ENCODE results near the gene IGSF11. TPM values are rescaled to one million over a fixed set of nuclear protein-coding genes. Genes with fewer than 3 reads are reported as not detected.
"Not testable (repeated sequence)": the region's sequence is repeated elsewhere in the genome, so short reads cannot be mapped to it uniquely, and the experiment has no call there.

Gene IGSF11
- 0.20 TPM in 1 of 2 replicates, not detected in the other for total RNA-seq (2014; rRNA removed; shearing (Covaris generic); ENCODE audit: low replicate concordance)

- peak within 1 kb of the TSS; percentile 44 for H3K4me3 ChIP-seq
- H3K36me3 ChIP-seq = no peaks in the 10 kb centered on the region
- no peaks in the 10 kb centered on the region for H3K9me3 ChIP-seq
- DNase-seq = peak; percentile 66
- H3K27me3 ChIP-seq = peaks cover 66% of the 10 kb centered on the region
These were observed at the start of gene IGSF11 for GRCh38 chr3:119034256-119035013. IGSF11 (minus strand) TSS chr3:119034846; CDS start chr3:119034582, 264 bp downstream.

DNA sequence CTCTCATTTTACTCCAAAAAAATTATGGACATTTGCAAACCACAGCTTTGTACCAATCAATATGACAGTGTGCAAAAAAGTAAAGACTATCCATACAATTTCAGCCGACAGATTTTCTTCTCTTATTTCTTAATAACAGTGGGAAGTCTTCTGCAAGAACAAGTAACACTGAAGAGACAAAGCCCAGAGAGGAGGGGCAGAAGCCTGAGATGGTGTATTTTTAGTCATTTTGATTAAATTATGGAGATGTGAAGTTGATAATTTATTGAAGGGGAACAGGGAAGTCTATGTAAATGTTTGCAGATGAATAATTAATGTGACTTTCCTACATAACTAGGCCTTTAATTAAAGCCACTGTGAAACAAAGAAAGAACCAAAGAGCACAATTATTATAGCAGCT lies 45.7 kb upstream of the IGSF11 start:
- Histone ChIP-seq H3K4me3 (no peak overlapping the region), H3K27me3 (no peaks in the 10 kb centered on the region), H3K9me3 (no peaks in the 10 kb centered on the region; the same call in 1 of the 2 replicates), H3K36me3 (no peaks in the 10 kb centered on the region)
- DNase-seq = no peak

GRCh38 chr3:119073258-119074001 lies 38.8 kb upstream of the IGSF11 start:
- no peak overlapping the region for H3K4me3 ChIP-seq
- no peak for DNase-seq

DNA sequence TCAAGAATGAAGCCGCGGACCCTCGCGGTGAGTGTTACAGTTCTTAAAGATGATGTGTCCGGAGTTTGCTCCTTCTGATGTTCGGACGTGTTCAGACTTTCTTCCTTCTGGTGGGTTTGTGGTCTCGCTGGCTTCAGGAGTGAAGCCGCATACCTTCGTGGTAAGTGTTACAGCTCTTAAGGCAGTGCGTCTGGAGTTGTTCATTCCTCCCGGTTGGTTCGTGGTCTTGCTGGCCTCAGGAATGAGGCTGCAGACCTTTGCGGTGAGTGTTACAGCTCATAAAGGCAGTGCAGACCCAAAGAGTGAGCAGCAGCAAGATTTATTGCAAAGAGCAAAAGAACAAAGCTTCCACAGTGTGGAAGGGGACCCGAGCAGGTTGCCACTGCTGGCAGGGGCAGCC lies 37.8 kb upstream of the IGSF11 start:
- DNase-seq, H3K36me3 ChIP-seq: not testable (repeated sequence)

More at GRCh38 chr3:119073258-119074001, 38.8 kb upstream of the IGSF11 start:
- Histone ChIP-seq H3K9me3 (no peaks in the 10 kb centered on the region; the same call in none of the 2 replicates), H3K36me3 (no peaks in the 10 kb centered on the region), H3K27me3 (peaks cover 4% of the 10 kb centered on the region; the same call in 1 of the 2 replicates)

GRCh38 chr3:119069725-119070124 lies 35.1 kb upstream of the IGSF11 start:
- Histone ChIP-seq H3K9me3 (no peaks in the 10 kb centered on the region; the same call in 1 of the 2 replicates), H3K36me3 (no peaks in the 10 kb centered on the region), H3K27me3 (peaks cover 4% of the 10 kb centered on the region), H3K4me3 (no peak overlapping the region)
- no peak for DNase-seq

More for the DNA sequence above, 37.8 kb upstream of the IGSF11 start:
- H3K4me3 ChIP-seq, H3K27me3 ChIP-seq, H3K9me3 ChIP-seq: not testable (repeated sequence)

DNA sequence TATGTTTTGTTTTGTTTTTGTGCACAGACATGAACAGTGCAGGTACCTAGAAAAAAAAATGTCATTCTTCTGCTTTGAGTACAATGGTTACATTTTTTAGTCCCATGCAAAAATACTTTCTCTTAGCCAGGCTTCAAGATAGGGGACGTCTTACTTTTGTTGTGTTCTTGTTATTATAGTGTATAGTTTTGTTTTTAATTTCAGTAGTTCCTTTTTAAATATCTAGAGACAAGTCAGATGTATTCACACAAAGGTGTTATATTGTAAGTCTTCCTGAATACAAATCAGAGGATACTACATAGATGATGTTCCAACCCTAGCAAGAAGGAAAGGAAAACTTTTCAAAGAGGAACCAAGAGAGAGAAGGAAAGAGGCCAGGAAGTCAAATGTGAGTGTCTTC lies 28.8 kb upstream of the IGSF11 start:
- no peak overlapping the region for H3K4me3 ChIP-seq
- no peaks in the 10 kb centered on the region; the same call in 1 of the 2 replicates for H3K27me3 ChIP-seq
- no peaks in the 10 kb centered on the region for H3K9me3 ChIP-seq
- no peak for DNase-seq
- no peaks in the 10 kb centered on the region for H3K36me3 ChIP-seq

DNA sequence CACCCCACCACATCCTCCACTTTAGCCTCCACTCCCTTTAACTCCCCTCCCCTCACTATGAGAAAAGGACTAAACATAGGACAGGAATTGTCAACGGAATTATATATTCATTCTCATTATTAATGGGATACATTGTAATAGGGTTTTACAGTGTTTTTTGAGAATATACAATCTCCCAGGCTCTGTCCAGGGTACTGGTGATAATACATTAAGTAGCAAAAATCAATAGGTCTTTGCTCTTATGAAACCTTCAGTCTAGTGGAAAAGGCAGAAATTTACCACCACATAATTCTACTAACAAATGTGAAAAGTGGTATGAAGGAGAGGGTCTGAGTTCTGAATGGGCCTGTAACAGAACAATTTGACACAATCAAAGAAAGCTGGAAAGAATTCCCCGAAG lies 28.2 kb upstream of the IGSF11 start:
- H3K9me3 ChIP-seq = no peaks in the 10 kb centered on the region
- no peaks in the 10 kb centered on the region for H3K36me3 ChIP-seq
- DNase-seq = no peak
- no peak overlapping the region for H3K4me3 ChIP-seq
- no peaks in the 10 kb centered on the region; the same call in 1 of the 2 replicates for H3K27me3 ChIP-seq

- no peaks in the 10 kb centered on the region for H3K36me3 ChIP-seq
- H3K9me3 ChIP-seq = peaks cover 4% of the 10 kb centered on the region; the same call in 1 of the 2 replicates
- no peak overlapping the region for H3K4me3 ChIP-seq
- no peaks in the 10 kb centered on the region for H3K27me3 ChIP-seq
- no peak for DNase-seq
These were observed 9.9 kb upstream of the IGSF11 start for GRCh38 chr3:119044593-119044992.

GRCh38 chr3:119042162-119042561 lies 7.5 kb upstream of the IGSF11 start:
- Histone ChIP-seq H3K9me3 (peaks cover 4% of the 10 kb centered on the region; the same call in 1 of the 2 replicates), H3K4me3 (no peak overlapping the region), H3K27me3 (peaks cover 10% of the 10 kb centered on the region), H3K36me3 (no peaks in the 10 kb centered on the region)
- DNase-seq = no peak

GRCh38 chr3:119035014-119035346 lies 334 bp upstream of the IGSF11 start:
- H3K36me3 ChIP-seq = no peaks in the 10 kb centered on the region
- H3K9me3 ChIP-seq = no peaks in the 10 kb centered on the region
- DNase-seq = no peak
- H3K27me3 ChIP-seq = peaks cover 66% of the 10 kb centered on the region
- H3K4me3 ChIP-seq = peak overlapping the region; percentile 44

- no peak for DNase-seq
- H3K4me3 ChIP-seq = no peak overlapping the region
- H3K27me3 ChIP-seq = peaks cover 66% of the 10 kb centered on the region
- H3K9me3 ChIP-seq = no peaks in the 10 kb centered on the region
- no peaks in the 10 kb centered on the region for H3K36me3 ChIP-seq
These were observed 1.0 kb downstream of the IGSF11 start for GRCh38 chr3:119033393-119034255.

- H3K9me3 ChIP-seq = no peaks in the 10 kb centered on the region
- DNase-seq = no peak
- peaks cover 13% of the 10 kb centered on the region for H3K27me3 ChIP-seq
- H3K4me3 ChIP-seq = no peak overlapping the region
- no peaks in the 10 kb centered on the region for H3K36me3 ChIP-seq
These were observed 9.4 kb downstream of the IGSF11 start for GRCh38 chr3:119025171-119025795.

- DNase-seq = no peak
- Histone ChIP-seq H3K9me3 (no peaks in the 10 kb centered on the region), H3K4me3 (no peak overlapping the region), H3K27me3 (peaks cover 10% of the 10 kb centered on the region), H3K36me3 (no peaks in the 10 kb centered on the region)
These were observed 14.7 kb downstream of the IGSF11 start for GRCh38 chr3:119019767-119020518.

GRCh38 chr3:119018690-119019463 lies 15.8 kb downstream of the IGSF11 start:
- H3K9me3 ChIP-seq = no peaks in the 10 kb centered on the region
- DNase-seq = peak; percentile 36
- peaks cover 16% of the 10 kb centered on the region for H3K27me3 ChIP-seq
- no peaks in the 10 kb centered on the region for H3K36me3 ChIP-seq
- no peak overlapping the region for H3K4me3 ChIP-seq

GRCh38 chr3:119015942-119016341 lies 18.7 kb downstream of the IGSF11 start:
- Histone ChIP-seq H3K9me3 (no peaks in the 10 kb centered on the region), H3K27me3 (peaks cover 16% of the 10 kb centered on the region), H3K4me3 (no peak overlapping the region), H3K36me3 (no peaks in the 10 kb centered on the region)
- no peak for DNase-seq

Measured in MG63 (cell line).